GM03348 (cell line): ENCODE measurements around the gene EMC10.
"Not testable (repeated sequence)": the region's sequence is repeated elsewhere in the genome, so short reads cannot be mapped to it uniquely, and the experiment has no call there.

Experiments
- DNase-seq: peaks from one replicate; pipeline ENCODE4 v3.0.0; 2012; ENCODE audit warnings: low spot score

EMC10 gene

GRCh38 chr19:50514346-50515167, 38.2 kb downstream of the EMC10 start:
- DNase-seq, result no peak

GRCh38 chr19:50515168-50515561, 38.9 kb downstream of the EMC10 start:
- DNase-seq, result no peak

- no peak for DNase-seq
Measured at GRCh38 chr19:50516456-50516855, 40.1 kb downstream of the EMC10 start.

GRCh38 chr19:50516964-50517703, 40.8 kb downstream of the EMC10 start:
- DNase-seq, result no peak

- DNase-seq, result no peak
Measured at GRCh38 chr19:50517704-50518075, 41.4 kb downstream of the EMC10 start.

GRCh38 chr19:50518091-50519005, 42.0 kb downstream of the EMC10 start:
- DNase-seq, result no peak

- no peak for DNase-seq
Measured at GRCh38 chr19:50519006-50519575, 42.8 kb downstream of the EMC10 start.

GRCh38 chr19:50520822-50521465, 44.6 kb downstream of the EMC10 start:
- no peak for DNase-seq

- DNase-seq, result no peak
Measured at GRCh38 chr19:50522881-50523280, 46.6 kb downstream of the EMC10 start.

- not testable (repeated sequence) for DNase-seq
Measured at GRCh38 chr19:50528052-50528451, 51.7 kb downstream of the EMC10 start.

GRCh38 chr19:50531171-50531612, 54.9 kb downstream of the EMC10 start:
- no peak for DNase-seq

GRCh38 chr19:50532952-50533351, 56.6 kb downstream of the EMC10 start:
- DNase-seq, result no peak

GRCh38 chr19:50534478-50534877, 58.2 kb downstream of the EMC10 start:
- no peak for DNase-seq

- DNase-seq, result no peak
Measured at GRCh38 chr19:50535672-50536187, 59.4 kb downstream of the EMC10 start.

- DNase-seq, result no peak
Measured at GRCh38 chr19:50536662-50537305, 60.5 kb downstream of the EMC10 start.

- no peak for DNase-seq
Measured at GRCh38 chr19:50537306-50537685, 61.0 kb downstream of the EMC10 start.

GRCh38 chr19:50537769-50538230, 61.5 kb downstream of the EMC10 start:
- peak; percentile 94 for DNase-seq
